H54 (cell line): Measurements from ENCODE around the gene NEUROD1.
"Not testable (repeated sequence)": the region's sequence is repeated elsewhere in the genome, so short reads cannot be mapped to it uniquely, and the experiment has no call there.

Source experiments
- DNase-seq: peaks from one replicate; pipeline ENCODE4 v3.0.0; 2011; ENCODE audit warnings: low spot score, mixed read lengths; ENCODE audit not compliant: insufficient read length
- FAIRE-seq: peaks from 3 replicates; lab custom pipeline; 2011; peaks lifted over from hg19 to GRCh38; lab: Jason Lieb, UNC
- POLR2A ChIP-seq: IDR thresholded peaks from 2 replicates; pipeline ENCODE4 v1.6.1; 2011; ENCODE audit warnings: low read depth, mild to moderate bottlenecking, low read length

Gene NEUROD1

DNA sequence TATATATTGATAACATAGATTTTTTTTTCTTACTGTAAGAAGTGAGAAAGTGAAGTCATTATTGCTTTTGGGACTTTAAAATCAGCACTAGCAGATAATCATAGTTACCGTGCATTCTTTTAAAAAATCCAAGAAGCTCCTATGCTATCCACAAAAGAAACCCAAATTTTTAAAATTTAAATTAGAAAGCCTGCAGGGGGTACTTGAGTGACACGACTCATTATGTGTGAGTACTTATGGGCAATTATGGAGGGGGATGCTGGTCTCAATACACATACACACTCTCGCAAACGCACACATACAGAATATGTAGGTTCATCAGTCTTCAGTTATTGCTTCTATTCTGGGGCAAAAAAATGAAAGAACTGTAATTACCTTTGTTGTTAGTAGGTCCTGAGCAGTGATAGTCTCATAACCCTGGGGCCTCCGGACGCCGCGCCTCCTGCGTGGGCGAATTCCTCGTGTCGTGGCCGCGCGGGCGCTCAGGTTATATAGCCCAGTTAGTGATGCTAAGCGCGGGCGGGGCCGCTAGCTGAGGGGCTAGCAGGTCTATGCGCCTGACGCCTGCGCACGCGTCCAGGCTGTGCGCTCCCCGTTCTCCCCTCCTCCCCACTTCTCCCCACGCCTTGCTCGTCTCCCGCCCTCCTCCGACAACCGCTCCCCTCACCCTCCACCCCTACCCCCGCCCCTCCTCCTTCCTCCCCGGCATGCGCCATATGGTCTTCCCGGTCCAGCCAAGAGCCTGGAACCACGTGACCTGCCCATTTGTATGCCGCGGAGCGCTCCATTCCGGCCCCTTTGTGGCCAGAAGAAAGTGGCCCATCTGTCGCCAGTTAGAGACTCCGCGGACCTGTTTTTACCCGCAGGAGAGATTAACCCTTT is at the start of gene NEUROD1:
TSS of gene NEUROD1 (minus strand) at position 463 of the 882 bp plus-strand sequence. CDS start 1,657 bp downstream, outside the sequence.
- DNase-seq (no peak), FAIRE-seq (no peak)
- TF ChIP-seq POLR2A, result no peak

DNA sequence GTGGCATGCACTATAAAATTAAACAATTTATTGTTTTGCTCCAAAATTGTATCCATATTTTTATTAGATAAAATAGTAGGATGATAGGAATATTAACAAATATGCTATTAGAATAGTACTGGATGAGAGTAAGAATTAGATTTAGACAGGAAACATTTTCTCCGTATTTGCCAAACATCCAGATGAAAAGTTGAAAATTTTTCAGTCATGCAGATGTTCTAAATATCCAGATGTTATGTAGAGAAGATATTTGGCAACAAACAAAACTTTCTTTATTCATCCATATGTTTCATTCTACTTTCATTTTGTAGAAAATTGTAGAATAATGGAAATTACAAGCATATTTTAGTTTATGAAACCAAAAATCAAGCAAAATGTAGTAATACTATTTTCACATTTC is 45.2 kb upstream of the NEUROD1 start:
- TF ChIP-seq POLR2A, result no peak
- FAIRE-seq (no peak), DNase-seq (no peak)

DNA sequence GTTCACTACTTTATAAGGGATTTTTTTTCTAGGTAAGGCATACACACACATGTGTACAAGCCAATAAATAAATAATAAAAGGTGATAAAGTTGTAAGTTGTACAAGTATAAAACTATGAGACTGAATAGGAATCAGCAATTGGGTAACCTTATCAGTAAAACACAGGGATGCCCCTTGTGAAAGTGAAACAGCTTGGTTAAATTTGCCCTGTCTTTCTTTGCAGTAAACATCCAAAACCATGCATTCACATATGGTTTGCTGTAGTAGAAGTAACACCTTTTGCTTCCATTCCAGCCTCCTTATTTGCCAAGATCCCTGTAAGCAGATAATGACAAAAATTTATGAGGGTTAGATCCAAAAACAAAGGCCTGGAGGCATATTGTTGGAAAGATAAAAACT is 44.3 kb upstream of the NEUROD1 start:
- no peak for DNase-seq
- no peak for FAIRE-seq
- TF ChIP-seq POLR2A, result no peak

DNA sequence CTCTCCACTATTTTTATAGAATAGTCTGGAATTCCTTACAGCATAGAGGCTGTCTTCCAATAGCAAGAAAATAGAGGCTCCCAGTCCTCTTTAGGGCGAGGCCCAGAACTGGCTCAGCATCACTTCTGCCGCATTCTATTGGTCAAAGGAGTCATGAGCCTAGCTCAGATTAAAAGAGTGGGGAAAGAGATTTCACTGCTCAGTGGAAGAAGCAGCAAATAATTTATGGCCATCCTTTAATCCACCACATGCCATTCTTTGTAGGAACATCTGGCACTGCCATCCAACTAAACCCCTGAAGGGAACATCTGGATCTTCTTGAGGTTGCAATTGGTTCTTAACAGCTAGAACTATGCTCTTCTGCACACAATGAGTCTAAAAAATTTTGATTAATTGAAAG is 43.4 kb upstream of the NEUROD1 start:
- DNase-seq (no peak), FAIRE-seq (no peak)
- TF ChIP-seq POLR2A, result no peak

DNA sequence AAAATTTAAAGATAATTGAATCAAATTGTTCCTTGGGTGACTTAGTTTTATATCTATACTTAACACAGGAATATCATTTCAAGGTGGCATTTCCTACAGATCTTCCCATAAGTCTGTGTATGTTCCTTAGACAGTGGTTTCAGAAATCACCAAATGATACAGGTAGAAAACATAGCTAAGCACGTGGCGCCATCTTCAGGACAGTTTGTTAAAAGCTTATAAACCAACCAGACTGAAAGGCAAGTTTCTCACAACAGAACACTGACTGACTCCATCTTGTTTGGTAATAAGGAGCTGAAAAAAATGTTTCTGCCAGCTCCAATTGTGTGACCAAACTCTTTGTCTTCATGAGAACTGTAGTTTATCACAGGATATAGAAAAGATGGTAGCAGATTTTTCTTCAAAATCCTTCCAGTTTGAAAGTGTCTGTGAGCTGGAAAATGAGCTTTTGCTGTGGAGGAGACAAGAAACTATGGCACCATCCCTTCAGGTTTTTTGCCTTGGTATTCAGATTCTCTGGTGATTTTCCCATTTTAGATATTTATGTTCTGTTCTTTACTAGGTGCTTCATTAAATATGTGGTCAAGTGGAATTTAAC is 34.8 kb upstream of the NEUROD1 start:
- FAIRE-seq (peak; percentile 98), DNase-seq (peak; percentile 32)
- TF ChIP-seq POLR2A, result no peak

DNA sequence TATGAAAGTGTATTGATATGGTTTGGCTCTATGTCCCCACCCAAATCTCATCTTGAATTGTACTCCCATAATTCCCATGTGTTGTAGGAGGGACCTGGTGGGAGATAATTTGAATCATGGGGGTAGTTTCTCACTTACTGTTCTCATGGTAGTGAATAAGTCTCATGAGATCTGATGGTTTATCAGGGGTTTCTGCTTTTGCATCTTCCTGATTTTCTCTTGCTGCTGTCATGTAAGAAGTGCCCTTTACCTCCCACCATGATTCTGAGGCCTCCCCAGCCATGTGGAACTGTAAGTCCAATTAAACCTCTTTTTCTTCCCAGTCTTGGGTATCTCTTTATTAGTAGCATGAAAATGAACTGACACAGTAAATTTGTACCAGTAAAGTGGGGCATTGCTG is 30.7 kb upstream of the NEUROD1 start:
- not testable (repeated sequence) for DNase-seq, FAIRE-seq

DNA sequence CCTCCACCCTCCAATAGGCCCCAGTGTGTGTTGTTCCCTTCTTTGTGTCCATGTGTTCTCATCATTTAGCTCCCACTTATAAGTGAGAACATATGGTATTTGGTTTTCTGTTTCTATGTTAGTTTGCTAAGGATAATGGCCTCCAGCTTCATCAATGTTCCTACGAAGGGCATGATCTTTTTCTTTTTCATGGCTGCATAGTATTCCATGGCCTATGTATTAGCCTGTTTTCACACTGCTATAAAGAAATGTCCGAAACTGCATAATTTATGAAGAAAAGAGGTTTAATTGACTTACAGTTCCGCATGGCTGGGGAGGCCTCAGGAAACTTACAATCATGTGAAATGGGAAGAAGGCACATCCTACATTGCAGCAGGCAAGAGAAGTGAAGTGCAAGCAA is 22.2 kb upstream of the NEUROD1 start:
- not testable (repeated sequence) for FAIRE-seq, DNase-seq

DNA sequence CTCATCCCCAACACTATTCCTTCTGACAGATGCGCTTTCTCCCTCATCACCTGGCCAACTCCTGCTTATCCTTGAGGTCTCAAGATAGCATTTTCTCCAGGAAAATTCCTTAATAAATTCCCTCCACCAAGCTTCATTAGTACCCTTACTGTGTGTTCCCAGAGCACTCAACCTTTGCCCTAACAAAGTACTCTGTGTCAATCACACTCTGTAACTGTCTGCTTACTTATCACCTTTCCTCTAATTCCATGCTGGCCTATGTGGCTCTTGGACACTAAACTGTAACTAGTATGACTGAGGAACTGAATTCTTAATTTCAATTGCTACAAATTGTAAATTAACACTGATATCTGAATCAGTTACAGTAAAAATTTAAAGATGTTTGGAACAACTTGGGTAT is 17.9 kb upstream of the NEUROD1 start:
- TF ChIP-seq POLR2A, result no peak
- DNase-seq (no peak), FAIRE-seq (no peak)

DNA sequence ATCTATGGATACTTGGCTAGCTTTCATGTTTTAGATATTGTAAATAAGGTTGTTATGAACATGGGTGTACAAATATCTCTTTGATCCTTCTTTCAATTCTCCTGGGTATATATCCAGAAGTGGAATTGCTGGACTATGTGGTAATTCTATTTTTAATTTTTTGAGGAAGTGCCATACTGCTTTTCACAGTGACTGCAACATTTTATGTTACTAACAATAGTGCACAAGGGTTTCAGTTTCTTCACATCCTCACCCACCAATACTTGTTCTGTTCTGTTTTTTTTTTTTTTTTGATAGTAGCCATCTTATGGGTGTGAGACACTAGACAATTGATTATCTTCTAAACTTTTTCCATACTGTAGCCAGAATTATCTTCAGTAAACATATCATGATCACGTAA is 17.3 kb upstream of the NEUROD1 start:
- TF ChIP-seq POLR2A, result no peak
- DNase-seq, result no peak
- FAIRE-seq, result no peak

DNA sequence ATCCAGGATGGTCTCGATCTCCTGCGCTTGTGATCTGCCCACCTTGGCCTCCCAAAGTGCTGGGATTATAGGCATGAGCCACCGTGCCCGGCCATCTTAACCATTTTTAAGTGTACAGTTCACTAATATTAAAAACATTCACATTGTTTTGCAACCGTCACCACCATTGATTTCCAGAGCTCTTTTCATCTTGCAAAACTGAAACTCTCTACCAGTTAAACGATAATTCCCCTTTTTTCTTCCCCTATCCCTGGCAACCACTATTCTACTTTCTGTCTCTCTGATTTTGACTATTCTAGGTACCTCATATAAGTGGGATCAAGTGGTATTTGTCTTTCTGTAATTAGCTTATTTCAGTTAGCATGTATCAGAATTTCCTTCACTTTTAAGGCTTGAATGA is 16.8 kb upstream of the NEUROD1 start:
- no peak for TF ChIP-seq POLR2A
- FAIRE-seq (no peak), DNase-seq (no peak)

DNA sequence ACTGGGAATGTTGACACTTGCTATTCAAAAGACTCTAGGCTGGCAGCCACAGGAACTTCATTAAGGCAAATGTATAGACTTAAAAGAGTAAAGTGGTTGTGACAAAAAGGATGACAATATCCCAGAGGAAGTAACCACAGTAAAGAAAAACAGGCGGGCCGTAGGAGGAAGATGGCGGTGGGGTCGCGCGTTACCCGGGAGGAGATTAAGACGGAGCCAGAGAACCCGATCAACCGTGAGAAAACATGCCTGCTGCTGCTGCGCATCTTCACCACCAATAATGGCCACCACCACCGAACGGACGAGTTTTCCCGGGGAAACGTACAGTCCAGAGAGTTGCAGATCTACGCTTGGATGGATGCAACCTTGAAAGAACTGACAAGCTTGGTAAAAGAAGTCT is 14.0 kb upstream of the NEUROD1 start:
- no peak for DNase-seq
- no peak for FAIRE-seq
- no peak for TF ChIP-seq POLR2A

DNA sequence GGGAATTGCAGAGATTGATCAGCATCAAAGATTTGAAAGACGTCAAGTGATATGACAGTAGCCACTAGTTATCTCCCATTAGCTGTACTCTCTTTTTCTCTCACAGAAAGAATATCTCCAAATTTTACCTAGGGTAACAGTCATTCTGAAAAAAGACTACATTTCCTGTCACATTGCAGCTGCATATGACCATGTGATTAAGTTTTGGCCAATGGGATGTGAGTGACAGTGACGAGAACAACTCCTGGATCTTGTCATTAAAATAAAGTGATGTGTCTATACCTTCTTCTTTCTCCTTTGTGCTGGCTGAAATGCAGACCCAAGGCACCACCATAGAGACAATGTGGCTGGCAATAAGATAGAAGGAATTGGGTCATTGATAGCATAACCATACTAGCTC is 10.5 kb upstream of the NEUROD1 start:
- DNase-seq (no peak), FAIRE-seq (no peak)
- TF ChIP-seq POLR2A, result no peak

DNA sequence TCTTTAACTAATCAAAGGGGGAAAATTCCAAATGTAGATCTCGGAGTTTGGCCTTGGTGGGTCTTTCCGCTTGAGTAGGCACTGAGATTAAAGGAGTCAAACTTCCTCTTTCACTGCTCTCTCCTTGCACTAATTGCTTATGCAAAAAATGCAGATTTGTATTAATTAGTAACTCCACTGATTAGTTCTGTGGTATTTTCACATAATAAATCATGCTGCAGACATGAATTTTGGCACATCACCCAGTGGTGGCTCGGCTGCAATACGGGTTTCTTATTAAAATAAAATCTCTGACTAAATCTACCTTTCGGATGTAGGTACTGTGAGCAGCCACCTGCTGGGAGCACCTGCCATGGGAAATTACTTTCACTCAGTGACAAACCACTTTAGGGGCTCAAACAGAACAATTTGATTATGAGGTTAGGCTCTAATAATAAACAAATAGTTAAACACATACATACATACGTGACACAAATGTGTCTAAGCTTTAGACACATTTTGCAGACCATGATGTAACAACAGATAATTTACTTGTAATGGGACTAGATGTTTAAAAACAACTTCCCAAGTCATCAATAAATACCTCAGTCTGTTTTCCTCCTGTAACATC is 6.4 kb upstream of the NEUROD1 start:
- peak; percentile 6 for FAIRE-seq
- DNase-seq, result no peak
- TF ChIP-seq POLR2A, result no peak

DNA sequence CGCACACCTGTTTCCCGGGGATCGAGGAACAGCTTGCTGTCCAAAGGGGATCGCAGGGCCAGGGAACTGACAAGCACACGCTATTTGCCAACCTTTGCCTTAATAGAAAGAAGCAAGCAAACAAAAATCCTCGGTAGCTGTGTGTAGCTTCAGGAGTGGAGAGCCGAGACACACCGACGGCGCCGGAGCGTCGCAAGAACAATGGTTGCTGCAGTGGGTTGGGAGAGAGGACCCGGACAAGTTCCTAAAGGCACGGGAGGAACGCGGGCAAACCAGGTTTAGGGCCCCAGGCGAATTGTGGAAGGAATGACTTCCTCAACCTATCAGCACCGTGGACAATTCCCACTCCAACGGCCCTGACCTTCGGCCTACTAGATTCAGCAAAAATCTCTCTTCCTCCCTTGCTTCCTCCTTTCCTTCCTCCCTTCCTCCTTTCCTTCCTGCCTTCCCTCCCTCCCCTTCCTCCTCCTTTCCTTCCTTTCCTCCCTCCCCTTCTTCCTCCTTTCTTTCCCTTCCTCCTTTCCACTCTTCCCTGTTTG is 4.9 kb upstream of the NEUROD1 start:
- DNase-seq (no peak), FAIRE-seq (no peak)
- no peak for TF ChIP-seq POLR2A
